Adrenal gland (tissue), 12 donors: ENCODE data around the gene ARHGEF16. TPM values are rescaled to one million over a fixed set of nuclear protein-coding genes. Genes with fewer than 3 reads are reported as not detected.

ENCODE experiments used
- DNase-seq, 7 donors: peaks; one replicate each; pipeline ENCODE4 v3.0.0-alpha.2; 2019 to 2020
- H3K27ac ChIP-seq, 5 donors: fragments of 200-600 bp; sonication (generic) in 4 of 5; 1 replicate in 3 of 5; 2 replicates in 2 of 5; pipeline versions ENCODE4 v1.5.1 to v1.8.0; 2016 to 2020; ENCODE audit warnings: mild to moderate bottlenecking in 1 of 5
- H3K27me3 ChIP-seq: fragments of 200-600 bp; 2 replicates; pipeline ENCODE4 v1.8.0; 2021
- H3K36me3 ChIP-seq, 2 donors: fragments of 200-600 bp; replicated peaks in 1 of 2; 1 replicate in 1 of 2; 2 replicates in 1 of 2; pipeline versions ENCODE4 v1.5.1 to v1.8.0; 2018 to 2022
- H3K4me1 ChIP-seq, 2 donors: fragments of 200-600 bp; replicated peaks in 1 of 2; 1 replicate in 1 of 2; 2 replicates in 1 of 2; pipeline versions ENCODE4 v1.5.1 to v1.8.0; 2018 to 2021
- H3K4me3 ChIP-seq, 4 donors: fragments of 200-600 bp; sonication (generic) in 3 of 4; one replicate each; pipeline ENCODE4 v1.5.1; 2016 to 2018
- H3K9me3 ChIP-seq, 3 donors: fragments of 200-600 bp; sonication (generic) in 1 of 3; replicated peaks in 1 of 3; 1 replicate in 2 of 3; 2 replicates in 1 of 3; pipeline versions ENCODE4 v1.5.1 to v1.8.0; 2016 to 2021
- CTCF ChIP-seq, 6 experiments: fragments of 450-650 bp in 4 of 6; fragments of 200-600 bp in 2 of 6; sonication (generic) in 1 of 6; IDR thresholded peaks; 1 replicate in 5 of 6; 2 replicates in 1 of 6; pipeline versions ENCODE4 v1.5.1 to v1.8.0; 2016 to 2021; ENCODE audit warnings: antibody characterized with exemption in 6 of 6, mild to moderate bottlenecking in 2 of 6, moderate library complexity in 1 of 6
- POLR2A ChIP-seq, 2 donors: fragments of 450-650 bp; IDR thresholded peaks; one replicate each; pipeline ENCODE4 v1.6.1; 2017; ENCODE audit warnings: antibody characterized with exemption in 2 of 2, mild to moderate bottlenecking in 2 of 2, moderate library complexity in 1 of 2
- WGBS, 4 donors: extraction: QIAGEN DNeasy Blood & Tissue Kit in 2 of 4; methylation state at CpG; one replicate each; pipeline versions ENCODE4 v1.1.5 to v1.1.7; 2013 to 2017; 5-methylcytosine and 5-hydroxymethylcytosine counted together
- intact Hi-C, 2 donors: fragments of 100-400 bp; cut with DNase I; formaldehyde crosslinking; loops; one replicate each; pipeline versions ENCODE4 v1.14.1 to v1.15.0; 2022 to 2023
- polyA plus RNA-seq, 3 donors: library from polyadenylated mRNA; stranded (reverse); fragments of 200-250 nt in 2 of 3; fragments of 350-450 nt in 1 of 3; fragmentation: Illumina TruSeq in 1 of 3; extraction: RNeasy Lipid Tissue Mini Kit (QIAGEN cat#74804) in 1 of 3; gene quantifications; one replicate each; pipeline ENCODE4 v1.2.3, GENCODE V29; 2013 to 2014
- total RNA-seq, 9 donors: library from RNA; depleted of rRNA in 4 of 9; stranded (reverse); fragments of >200 nt in 4 of 9; fragments of 120-200 nt in 1 of 9; fragmentation: NEBNext Ultra II Directional in 1 of 9; extraction: Animal tissue kit (Norgen Biotek cat#: 25700) in 1 of 9; gene quantifications; one replicate each; pipeline versions ENCODE4 v1.1.0 to v1.2.4, GENCODE V29; 2013 to 2023
- donor health status: healthy with polysubstance abuse.
- donor health status: Bipolar disorder and iron deficiency.
- donor health status: DM: yes; HTN: yes; CAD: no.
- donor health status: DM: no; HTN: no; CAD: no.
- donor health status: DM: no; HTN: no; CAD: no.
- donor health status: DM: yes; HTN: yes; CAD: no.

ARHGEF16 gene
- total and polyA plus RNA-seq, 12 donors, result 0.11 to 3.1 (median 0.83) TPM

GRCh38 chr1:3409366-3410141 is 44.9 kb upstream of the ARHGEF16 start:
- intact Hi-C loops, result no loop called here
- DNase-seq, result no peak
- WGBS, 4 donors, result 73 to 79% (median 76%) methylated on average over 19 of the region's 19 CpGs
- H3K27ac ChIP-seq, result no peak overlapping the region
- no peaks in the 10 kb centered on the region for H3K9me3 ChIP-seq
- H3K27me3 ChIP-seq, result peaks cover 21% of the 10 kb centered on the region
- H3K4me1 ChIP-seq, result no peaks in the 10 kb centered on the region
- H3K36me3 ChIP-seq, result no peaks in the 10 kb centered on the region
- no peak overlapping the region for H3K4me3 ChIP-seq
- TF ChIP-seq CTCF (IDR thresholded peaks at IDR 0.05), result no peak
- no peak for TF ChIP-seq POLR2A (IDR thresholded peaks at IDR 0.05)

- Histone ChIP-seq H3K9me3 (no peaks in the 10 kb centered on the region), H3K36me3 (no peaks in the 10 kb centered on the region), H3K4me3 (no peak overlapping the region), H3K4me1 (no peaks in the 10 kb centered on the region), H3K27ac (no peak overlapping the region), H3K27me3 (peaks cover 21% of the 10 kb centered on the region)
- intact Hi-C loops, result no loop called here
- DNase-seq, result peak; percentile 38 to 78 (median 50)
- 54 to 60% (median 56%) methylated on average over 15 to 21 of the region's 21 CpGs for WGBS, 4 donors
- TF ChIP-seq POLR2A (IDR thresholded peaks at IDR 0.05) (no peak), CTCF (IDR thresholded peaks at IDR 0.05) (peak; percentile 21 to 59 (median 53))
Observed at GRCh38 chr1:3410142-3410925, 44.1 kb upstream of the ARHGEF16 start.

GRCh38 chr1:3411806-3412205 is 42.7 kb upstream of the ARHGEF16 start:
- no peaks in the 10 kb centered on the region for H3K4me1 ChIP-seq
- WGBS, 4 donors, result 68 to 77% (median 74%) methylated on average over 4 to 30 of the region's 30 CpGs
- intact Hi-C loops, result no loop called here
- TF ChIP-seq POLR2A (IDR thresholded peaks at IDR 0.05) (no peak), CTCF (IDR thresholded peaks at IDR 0.05) (no peak)
- no peak overlapping the region for H3K27ac ChIP-seq
- H3K27me3 ChIP-seq, result peaks cover 16% of the 10 kb centered on the region
- DNase-seq, result no peak
- no peak overlapping the region for H3K4me3 ChIP-seq
- H3K36me3 ChIP-seq, result no peaks in the 10 kb centered on the region
- no peaks in the 10 kb centered on the region for H3K9me3 ChIP-seq

GRCh38 chr1:3412376-3412775 is 42.1 kb upstream of the ARHGEF16 start:
- Histone ChIP-seq H3K36me3 (no peaks in the 10 kb centered on the region), H3K4me3 (no peak overlapping the region), H3K4me1 (no peaks in the 10 kb centered on the region), H3K27me3 (peaks cover 10% of the 10 kb centered on the region), H3K9me3 (no peaks in the 10 kb centered on the region), H3K27ac (no peak overlapping the region)
- no peak for DNase-seq
- TF ChIP-seq POLR2A (IDR thresholded peaks at IDR 0.05) (no peak), CTCF (IDR thresholded peaks at IDR 0.05) (no peak)
- WGBS, 4 donors, result 79 to 86% (median 84%) methylated on average over 9 to 33 of the region's 33 CpGs
- intact Hi-C loops, result no loop called here
